Measurements from ENCODE around the gene IMPDH1. TPM values are rescaled to one million over a fixed set of nuclear protein-coding genes. Genes with fewer than 3 reads are reported as not detected.

IMPDH1 gene
- total and polyA plus RNA-seq, 9 of the 15 experiments (the other 6 are each of a cell fraction or from before 2014, with no cell fraction given): 0.80 to 118 (median 64.3) TPM

DNA sequence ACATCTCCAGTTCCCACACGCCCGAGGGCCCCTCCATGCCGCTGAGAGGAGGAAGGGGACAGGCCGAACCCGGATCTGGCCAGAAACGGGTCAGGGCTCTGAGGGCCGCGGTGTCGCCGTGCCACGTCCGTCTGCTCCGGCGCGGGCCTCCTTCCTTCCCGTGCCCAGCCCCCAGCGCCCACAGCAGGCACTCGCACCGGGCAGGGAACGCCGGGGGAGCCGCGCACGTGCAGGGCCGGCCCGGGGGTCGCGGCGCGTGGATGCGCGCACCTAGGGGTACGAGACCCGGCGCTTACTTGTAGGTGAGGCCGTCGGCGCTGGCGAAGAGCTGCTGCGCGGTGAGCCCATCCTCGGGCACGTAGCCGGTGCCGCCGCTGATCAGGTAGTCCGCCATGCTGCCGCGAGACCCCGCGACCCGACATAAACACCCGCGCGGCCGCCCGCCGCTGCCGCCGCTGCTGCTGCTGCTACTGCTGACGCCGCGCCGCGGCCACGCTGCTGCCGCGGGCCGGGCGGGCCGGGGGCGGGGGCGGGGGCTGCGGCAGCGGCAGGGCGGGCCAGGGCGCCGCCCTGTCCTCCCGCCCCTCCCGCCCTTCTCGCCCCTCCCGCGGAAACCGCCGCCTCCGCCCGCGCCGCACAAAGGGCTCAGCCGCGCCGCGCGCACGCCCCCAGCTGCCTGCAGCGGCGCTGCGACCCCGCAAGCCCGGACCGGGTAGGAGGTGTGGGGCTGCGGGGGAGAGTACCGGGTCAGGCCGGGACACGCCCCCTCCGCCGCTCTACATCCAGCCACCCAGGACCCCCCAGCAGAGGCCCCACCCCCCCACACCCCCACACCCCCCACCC is 4.1 kb downstream of the IMPDH1 start (continued):
- TF ChIP-seq, protein P1, sequence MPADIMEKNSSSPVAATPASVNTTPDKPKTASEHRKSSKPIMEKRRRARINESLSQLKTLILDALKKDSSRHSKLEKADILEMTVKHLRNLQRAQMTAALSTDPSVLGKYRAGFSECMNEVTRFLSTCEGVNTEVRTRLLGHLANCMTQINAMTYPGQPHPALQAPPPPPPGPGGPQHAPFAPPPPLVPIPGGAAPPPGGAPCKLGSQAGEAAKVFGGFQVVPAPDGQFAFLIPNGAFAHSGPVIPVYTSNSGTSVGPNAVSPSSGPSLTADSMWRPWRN (IDR thresholded peaks at IDR 0.05; ENCODE audit: low read depth): no peak
- TF ChIP-seq, protein P2, sequence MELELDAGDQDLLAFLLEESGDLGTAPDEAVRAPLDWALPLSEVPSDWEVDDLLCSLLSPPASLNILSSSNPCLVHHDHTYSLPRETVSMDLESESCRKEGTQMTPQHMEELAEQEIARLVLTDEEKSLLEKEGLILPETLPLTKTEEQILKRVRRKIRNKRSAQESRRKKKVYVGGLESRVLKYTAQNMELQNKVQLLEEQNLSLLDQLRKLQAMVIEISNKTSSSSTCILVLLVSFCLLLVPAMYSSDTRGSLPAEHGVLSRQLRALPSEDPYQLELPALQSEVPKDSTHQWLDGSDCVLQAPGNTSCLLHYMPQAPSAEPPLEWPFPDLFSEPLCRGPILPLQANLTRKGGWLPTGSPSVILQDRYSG (tag; conservative IDR thresholded peaks at IDR 0.05; ENCODE audit: low read depth): no peak
- TF ChIP-seq, protein P3, sequence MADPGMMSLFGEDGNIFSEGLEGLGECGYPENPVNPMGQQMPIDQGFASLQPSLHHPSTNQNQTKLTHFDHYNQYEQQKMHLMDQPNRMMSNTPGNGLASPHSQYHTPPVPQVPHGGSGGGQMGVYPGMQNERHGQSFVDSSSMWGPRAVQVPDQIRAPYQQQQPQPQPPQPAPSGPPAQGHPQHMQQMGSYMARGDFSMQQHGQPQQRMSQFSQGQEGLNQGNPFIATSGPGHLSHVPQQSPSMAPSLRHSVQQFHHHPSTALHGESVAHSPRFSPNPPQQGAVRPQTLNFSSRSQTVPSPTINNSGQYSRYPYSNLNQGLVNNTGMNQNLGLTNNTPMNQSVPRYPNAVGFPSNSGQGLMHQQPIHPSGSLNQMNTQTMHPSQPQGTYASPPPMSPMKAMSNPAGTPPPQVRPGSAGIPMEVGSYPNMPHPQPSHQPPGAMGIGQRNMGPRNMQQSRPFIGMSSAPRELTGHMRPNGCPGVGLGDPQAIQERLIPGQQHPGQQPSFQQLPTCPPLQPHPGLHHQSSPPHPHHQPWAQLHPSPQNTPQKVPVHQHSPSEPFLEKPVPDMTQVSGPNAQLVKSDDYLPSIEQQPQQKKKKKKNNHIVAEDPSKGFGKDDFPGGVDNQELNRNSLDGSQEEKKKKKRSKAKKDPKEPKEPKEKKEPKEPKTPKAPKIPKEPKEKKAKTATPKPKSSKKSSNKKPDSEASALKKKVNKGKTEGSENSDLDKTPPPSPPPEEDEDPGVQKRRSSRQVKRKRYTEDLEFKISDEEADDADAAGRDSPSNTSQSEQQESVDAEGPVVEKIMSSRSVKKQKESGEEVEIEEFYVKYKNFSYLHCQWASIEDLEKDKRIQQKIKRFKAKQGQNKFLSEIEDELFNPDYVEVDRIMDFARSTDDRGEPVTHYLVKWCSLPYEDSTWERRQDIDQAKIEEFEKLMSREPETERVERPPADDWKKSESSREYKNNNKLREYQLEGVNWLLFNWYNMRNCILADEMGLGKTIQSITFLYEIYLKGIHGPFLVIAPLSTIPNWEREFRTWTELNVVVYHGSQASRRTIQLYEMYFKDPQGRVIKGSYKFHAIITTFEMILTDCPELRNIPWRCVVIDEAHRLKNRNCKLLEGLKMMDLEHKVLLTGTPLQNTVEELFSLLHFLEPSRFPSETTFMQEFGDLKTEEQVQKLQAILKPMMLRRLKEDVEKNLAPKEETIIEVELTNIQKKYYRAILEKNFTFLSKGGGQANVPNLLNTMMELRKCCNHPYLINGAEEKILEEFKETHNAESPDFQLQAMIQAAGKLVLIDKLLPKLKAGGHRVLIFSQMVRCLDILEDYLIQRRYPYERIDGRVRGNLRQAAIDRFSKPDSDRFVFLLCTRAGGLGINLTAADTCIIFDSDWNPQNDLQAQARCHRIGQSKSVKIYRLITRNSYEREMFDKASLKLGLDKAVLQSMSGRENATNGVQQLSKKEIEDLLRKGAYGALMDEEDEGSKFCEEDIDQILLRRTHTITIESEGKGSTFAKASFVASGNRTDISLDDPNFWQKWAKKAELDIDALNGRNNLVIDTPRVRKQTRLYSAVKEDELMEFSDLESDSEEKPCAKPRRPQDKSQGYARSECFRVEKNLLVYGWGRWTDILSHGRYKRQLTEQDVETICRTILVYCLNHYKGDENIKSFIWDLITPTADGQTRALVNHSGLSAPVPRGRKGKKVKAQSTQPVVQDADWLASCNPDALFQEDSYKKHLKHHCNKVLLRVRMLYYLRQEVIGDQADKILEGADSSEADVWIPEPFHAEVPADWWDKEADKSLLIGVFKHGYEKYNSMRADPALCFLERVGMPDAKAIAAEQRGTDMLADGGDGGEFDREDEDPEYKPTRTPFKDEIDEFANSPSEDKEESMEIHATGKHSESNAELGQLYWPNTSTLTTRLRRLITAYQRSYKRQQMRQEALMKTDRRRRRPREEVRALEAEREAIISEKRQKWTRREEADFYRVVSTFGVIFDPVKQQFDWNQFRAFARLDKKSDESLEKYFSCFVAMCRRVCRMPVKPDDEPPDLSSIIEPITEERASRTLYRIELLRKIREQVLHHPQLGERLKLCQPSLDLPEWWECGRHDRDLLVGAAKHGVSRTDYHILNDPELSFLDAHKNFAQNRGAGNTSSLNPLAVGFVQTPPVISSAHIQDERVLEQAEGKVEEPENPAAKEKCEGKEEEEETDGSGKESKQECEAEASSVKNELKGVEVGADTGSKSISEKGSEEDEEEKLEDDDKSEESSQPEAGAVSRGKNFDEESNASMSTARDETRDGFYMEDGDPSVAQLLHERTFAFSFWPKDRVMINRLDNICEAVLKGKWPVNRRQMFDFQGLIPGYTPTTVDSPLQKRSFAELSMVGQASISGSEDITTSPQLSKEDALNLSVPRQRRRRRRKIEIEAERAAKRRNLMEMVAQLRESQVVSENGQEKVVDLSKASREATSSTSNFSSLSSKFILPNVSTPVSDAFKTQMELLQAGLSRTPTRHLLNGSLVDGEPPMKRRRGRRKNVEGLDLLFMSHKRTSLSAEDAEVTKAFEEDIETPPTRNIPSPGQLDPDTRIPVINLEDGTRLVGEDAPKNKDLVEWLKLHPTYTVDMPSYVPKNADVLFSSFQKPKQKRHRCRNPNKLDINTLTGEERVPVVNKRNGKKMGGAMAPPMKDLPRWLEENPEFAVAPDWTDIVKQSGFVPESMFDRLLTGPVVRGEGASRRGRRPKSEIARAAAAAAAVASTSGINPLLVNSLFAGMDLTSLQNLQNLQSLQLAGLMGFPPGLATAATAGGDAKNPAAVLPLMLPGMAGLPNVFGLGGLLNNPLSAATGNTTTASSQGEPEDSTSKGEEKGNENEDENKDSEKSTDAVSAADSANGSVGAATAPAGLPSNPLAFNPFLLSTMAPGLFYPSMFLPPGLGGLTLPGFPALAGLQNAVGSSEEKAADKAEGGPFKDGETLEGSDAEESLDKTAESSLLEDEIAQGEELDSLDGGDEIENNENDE (IDR thresholded peaks at IDR 0.05; ENCODE audit: low read depth, low read length): no peak
- TF ChIP-seq ILK (tag; IDR thresholded peaks at IDR 0.05; ENCODE audit: borderline replicate concordance, low read depth) (no peak), SMAD4 (CRISPR knock-in tag; conservative IDR thresholded peaks at IDR 0.05) (peak; percentile 74)
- TF ChIP-seq, protein P4, sequence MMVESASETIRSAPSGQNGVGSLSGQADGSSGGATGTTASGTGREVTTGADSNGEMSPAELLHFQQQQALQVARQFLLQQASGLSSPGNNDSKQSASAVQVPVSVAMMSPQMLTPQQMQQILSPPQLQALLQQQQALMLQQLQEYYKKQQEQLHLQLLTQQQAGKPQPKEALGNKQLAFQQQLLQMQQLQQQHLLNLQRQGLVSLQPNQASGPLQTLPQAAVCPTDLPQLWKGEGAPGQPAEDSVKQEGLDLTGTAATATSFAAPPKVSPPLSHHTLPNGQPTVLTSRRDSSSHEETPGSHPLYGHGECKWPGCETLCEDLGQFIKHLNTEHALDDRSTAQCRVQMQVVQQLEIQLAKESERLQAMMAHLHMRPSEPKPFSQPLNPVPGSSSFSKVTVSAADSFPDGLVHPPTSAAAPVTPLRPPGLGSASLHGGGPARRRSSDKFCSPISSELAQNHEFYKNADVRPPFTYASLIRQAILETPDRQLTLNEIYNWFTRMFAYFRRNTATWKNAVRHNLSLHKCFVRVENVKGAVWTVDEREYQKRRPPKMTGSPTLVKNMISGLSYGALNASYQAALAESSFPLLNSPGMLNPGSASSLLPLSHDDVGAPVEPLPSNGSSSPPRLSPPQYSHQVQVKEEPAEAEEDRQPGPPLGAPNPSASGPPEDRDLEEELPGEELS (CRISPR knock-in tag; IDR thresholded peaks at IDR 0.05; ENCODE audit: borderline replicate concordance): 0 out of 2 replicates have a peak, but pooled peaks have one; percentile 79
- TF ChIP-seq, protein P5, sequence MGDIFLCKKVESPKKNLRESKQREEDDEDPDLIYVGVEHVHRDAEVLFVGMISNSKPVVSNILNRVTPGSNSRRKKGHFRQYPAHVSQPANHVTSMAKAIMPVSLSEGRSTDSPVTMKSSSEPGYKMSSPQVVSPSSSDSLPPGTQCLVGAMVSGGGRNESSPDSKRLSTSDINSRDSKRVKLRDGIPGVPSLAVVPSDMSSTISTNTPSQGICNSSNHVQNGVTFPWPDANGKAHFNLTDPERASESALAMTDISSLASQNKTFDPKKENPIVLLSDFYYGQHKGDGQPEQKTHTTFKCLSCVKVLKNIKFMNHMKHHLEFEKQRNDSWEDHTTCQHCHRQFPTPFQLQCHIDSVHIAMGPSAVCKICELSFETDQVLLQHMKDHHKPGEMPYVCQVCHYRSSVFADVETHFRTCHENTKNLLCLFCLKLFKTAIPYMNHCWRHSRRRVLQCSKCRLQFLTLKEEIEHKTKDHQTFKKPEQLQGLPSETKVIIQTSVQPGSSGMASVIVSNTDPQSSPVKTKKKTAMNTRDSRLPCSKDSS (IDR thresholded peaks at IDR 0.05; ENCODE audit: low read depth, partially characterized antibody): no peak
